ENCODE measurements around the gene CYP26A1. TPM values are rescaled to one million over a fixed set of nuclear protein-coding genes. Genes with fewer than 3 reads are reported as not detected.
A peak's percentile ranks its signal among the peaks of the same experiment; 100 is the strongest.

Gene CYP26A1
- total RNA-seq, 1 experiment from 2014 or later, result 190 TPM

DNA sequence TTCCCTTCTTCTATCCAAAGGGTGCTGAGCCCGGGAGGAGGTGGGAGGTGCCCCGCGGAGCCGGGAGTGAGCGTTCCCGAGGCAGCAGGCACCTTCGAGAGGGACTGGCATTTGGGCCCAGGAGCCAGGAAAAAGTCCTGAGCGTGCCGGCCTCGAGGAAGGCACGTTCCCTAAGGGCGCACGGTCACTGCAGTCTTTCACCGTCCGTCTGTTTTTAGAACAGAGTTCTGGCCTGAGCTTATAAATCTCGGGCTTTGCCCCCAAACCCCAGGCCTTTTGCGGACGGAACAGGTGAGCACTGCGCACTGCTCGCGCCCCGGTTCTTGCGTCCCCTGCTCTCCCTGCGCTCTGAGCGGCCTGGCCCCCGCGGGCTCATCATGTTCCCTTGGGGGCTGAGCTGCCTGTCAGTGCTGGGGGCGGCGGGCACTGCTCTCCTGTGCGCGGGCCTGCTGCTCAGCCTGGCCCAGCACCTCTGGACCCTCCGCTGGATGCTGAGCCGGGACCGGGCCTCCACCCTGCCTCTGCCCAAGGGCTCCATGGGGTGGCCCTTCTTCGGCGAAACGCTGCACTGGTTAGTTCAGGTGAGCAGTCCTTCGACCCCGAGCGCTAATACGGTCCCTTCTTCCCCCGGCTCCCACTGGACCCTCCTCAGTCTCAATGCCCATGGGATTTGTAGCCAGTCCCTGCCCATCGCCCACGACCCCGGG is 12.7 kb upstream of the CYP26A1 start:
- Histone ChIP-seq H3K27me3 (ENCODE audit: control insufficient read depth, insufficient read depth, low read length) (peaks cover 82% of the 10 kb centered on the region), H3K4me3 (ENCODE audit: insufficient read depth, low read depth, low read length) (peak overlapping the region; percentile 34; the same call in 1 of the 2 replicates), H3K36me3 (replicated peaks; ENCODE audit: control insufficient read depth, insufficient read depth, low read length) (no peaks in the 10 kb centered on the region)
- peak; percentile 57 for DNase-seq

DNA sequence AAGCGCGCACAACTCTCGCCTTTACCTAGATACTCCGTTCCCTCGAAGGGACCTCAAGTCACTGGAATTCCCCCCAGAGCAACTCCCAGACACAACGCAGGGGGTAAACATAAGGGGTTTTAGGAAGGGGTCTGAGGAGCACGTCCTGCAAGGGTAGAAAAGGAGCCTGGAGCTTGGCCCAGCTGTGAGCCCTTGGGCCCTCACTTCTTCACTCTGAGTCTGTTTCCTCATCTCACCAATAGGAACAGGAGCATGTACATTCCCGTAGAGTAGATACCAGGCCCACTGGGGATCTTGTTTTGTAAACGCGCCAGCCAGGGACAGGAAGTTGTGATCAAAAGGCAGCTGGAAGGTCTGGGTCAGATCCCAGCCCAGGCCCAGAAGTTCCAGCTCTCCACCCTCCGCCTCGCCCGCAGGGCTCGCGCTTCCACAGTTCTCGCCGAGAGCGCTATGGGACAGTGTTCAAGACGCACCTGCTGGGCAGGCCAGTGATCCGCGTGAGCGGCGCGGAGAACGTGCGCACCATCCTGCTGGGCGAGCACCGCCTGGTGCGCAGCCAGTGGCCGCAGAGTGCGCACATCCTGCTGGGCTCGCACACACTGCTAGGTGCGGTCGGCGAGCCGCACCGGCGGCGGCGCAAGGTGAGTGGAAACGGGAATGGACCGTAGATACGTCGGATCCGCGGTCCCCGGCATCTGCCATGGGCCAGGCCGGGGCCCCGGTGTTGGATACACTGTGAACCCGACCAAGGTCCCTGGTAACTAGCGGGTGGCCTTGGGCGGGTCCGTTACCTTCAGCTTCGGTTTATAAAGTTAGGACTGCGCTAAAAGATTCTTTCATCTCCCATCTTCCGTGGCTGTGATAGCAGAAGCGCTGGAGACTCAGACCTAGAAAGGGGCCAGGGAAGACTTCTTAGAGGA is 11.8 kb upstream of the CYP26A1 start:
- H3K4me3 ChIP-seq (ENCODE audit: insufficient read depth, low read depth, low read length), result peak overlapping the region; percentile 32
- peaks cover 90% of the 10 kb centered on the region for H3K27me3 ChIP-seq (ENCODE audit: control insufficient read depth, insufficient read depth, low read length)
- peak; percentile 55 for DNase-seq
- no peaks in the 10 kb centered on the region for H3K36me3 ChIP-seq (replicated peaks; ENCODE audit: control insufficient read depth, insufficient read depth, low read length)

DNA sequence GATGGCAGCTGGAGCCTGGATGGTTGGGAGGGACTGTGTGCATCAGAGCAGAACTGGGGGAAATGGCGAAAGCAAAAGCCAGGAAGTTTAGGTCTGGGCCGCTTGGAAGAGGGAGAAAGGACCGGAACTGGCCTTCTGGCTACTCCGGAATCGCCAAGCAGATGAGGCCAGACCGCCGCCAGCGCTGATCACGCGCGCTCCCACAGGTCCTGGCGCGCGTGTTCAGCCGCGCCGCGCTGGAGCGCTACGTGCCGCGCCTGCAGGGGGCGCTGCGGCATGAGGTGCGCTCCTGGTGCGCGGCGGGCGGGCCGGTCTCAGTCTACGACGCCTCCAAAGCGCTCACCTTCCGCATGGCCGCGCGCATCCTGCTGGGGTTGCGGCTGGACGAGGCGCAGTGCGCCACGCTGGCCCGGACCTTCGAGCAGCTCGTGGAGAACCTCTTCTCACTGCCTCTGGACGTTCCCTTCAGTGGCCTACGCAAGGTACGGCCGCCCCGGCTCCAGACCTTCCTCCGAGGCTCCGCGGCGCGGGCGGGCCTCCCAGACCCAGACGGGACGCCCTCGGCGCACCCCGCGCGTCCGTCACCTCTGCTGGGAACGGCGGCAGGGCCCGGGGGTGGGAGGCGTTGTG is 11.1 kb upstream of the CYP26A1 start:
- peak overlapping the region; percentile 32 for H3K4me3 ChIP-seq (ENCODE audit: insufficient read depth, low read depth, low read length)
- peaks cover 97% of the 10 kb centered on the region for H3K27me3 ChIP-seq (ENCODE audit: control insufficient read depth, insufficient read depth, low read length)
- DNase-seq, result peak; percentile 91
- no peaks in the 10 kb centered on the region for H3K36me3 ChIP-seq (replicated peaks; ENCODE audit: control insufficient read depth, insufficient read depth, low read length)

DNA sequence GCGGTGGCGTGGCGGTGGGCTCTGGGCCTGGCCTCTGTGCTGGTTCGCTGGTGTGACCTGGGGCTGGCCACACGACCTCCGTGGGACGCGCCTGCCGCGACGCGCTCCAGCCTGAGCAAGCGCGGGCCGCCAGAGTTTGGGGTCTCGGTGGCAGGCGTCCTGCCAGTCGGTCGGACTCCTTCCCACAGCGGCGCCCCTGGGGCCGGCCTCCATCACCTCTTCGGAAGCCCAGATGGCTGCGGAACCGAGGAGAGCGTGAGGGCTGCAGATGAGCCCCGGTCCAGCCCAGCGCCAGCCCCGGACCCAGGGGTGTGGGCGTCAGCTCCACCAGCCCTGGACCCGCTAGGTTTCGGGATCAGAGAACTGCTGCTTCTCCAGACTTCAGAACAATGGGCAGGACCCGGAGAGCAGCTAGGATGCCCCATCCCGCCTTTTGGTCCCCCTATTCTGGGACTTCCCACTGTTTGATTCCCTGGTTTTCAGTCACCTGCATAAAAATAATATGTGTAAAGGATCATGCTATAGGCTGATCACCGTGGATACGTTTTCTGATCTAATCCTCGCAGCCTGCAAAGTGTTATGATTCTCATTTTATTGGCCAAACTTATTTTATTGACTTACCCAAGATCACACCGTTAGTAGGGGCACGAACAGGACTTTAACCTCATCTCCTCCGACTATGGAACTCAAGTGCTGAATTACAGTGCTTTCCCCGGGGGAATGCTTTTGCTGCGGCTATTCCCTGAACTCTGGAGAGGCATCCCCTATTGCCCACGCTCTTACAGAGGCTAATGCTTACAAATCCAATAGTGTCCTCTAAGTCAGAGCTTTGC is 10.3 kb upstream of the CYP26A1 start:
- peak; percentile 61 for DNase-seq
- H3K27me3 ChIP-seq (ENCODE audit: control insufficient read depth, insufficient read depth, low read length), result peaks cover 100% of the 10 kb centered on the region
- peak overlapping the region; percentile 32 for H3K4me3 ChIP-seq (ENCODE audit: insufficient read depth, low read depth, low read length)
- H3K36me3 ChIP-seq (replicated peaks; ENCODE audit: control insufficient read depth, insufficient read depth, low read length), result no peaks in the 10 kb centered on the region

DNA sequence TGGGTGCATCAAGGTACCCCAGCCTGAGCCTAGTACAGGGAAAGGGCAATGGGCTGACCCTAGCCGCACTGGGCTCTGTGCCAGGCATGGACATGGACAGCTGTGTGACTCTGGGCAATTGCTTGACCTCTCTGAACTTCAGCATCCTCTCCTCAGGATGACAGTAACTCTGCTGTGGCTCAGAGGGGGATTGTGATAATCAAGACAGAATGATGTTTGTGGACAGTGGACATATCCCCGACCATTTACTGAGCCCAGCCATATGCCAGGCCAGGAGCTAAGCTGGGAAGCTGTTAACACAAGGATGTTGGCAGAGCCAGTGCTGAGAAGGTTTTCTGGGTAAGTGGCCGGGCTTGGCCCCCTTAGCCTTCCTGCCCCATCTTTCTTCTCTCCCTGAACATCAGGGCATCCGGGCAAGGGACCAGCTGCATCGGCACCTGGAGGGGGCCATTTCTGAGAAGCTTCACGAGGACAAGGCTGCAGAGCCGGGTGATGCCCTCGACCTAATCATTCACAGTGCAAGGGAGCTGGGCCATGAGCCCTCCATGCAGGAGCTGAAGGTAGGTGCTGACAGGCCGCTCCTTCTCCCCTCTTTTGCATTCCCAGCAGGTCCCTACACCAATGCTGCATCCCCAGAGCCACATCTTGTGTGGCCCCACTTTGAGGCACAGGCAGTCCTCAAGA is 9.6 kb upstream of the CYP26A1 start:
- Histone ChIP-seq H3K4me3 (ENCODE audit: insufficient read depth, low read depth, low read length) (no peak overlapping the region), H3K36me3 (replicated peaks; ENCODE audit: control insufficient read depth, insufficient read depth, low read length) (no peaks in the 10 kb centered on the region), H3K27me3 (ENCODE audit: control insufficient read depth, insufficient read depth, low read length) (peaks cover 100% of the 10 kb centered on the region)
- peak; percentile 26 for DNase-seq

DNA sequence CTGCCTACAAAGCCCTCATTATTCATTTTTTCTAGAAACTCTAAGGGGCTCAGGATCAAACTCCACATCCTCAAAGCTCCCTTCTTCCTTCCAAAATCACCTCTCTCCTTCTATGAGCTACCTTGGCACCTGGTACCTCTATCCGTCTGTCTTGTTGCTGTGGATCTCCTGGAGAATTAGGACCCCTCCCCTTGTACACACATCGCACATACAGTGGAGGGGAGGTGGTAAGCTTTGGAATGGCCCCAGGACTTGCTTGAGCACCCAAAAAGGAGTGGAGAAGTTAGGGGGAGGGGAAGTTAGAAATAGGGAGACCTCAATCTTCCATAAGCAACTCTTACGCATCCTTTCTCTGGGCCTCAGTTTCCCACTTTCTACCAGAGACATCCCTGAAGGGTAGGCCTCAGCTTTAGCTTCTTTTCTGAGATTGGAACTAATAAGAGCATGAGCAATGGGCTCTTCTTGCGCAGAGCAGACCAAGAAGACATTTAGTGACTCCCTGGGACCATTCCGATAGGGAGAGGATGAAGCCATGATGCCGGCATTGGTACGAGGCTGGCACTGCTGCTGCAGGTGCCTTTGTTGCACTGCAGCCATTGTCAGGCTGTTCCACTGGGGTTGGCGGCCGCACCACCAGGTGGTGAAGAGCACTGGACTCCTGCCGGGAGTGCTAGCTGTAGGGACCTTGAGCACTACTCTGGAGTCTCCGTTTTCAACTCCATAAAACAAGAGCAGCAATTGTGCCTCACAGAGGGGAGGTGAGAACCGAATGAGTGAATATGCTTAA is 8.6 kb upstream of the CYP26A1 start:
- H3K4me3 ChIP-seq (ENCODE audit: insufficient read depth, low read depth, low read length), result no peak overlapping the region
- peaks cover 100% of the 10 kb centered on the region for H3K27me3 ChIP-seq (ENCODE audit: control insufficient read depth, insufficient read depth, low read length)
- no peaks in the 10 kb centered on the region for H3K36me3 ChIP-seq (replicated peaks; ENCODE audit: control insufficient read depth, insufficient read depth, low read length)
- no peak for DNase-seq

DNA sequence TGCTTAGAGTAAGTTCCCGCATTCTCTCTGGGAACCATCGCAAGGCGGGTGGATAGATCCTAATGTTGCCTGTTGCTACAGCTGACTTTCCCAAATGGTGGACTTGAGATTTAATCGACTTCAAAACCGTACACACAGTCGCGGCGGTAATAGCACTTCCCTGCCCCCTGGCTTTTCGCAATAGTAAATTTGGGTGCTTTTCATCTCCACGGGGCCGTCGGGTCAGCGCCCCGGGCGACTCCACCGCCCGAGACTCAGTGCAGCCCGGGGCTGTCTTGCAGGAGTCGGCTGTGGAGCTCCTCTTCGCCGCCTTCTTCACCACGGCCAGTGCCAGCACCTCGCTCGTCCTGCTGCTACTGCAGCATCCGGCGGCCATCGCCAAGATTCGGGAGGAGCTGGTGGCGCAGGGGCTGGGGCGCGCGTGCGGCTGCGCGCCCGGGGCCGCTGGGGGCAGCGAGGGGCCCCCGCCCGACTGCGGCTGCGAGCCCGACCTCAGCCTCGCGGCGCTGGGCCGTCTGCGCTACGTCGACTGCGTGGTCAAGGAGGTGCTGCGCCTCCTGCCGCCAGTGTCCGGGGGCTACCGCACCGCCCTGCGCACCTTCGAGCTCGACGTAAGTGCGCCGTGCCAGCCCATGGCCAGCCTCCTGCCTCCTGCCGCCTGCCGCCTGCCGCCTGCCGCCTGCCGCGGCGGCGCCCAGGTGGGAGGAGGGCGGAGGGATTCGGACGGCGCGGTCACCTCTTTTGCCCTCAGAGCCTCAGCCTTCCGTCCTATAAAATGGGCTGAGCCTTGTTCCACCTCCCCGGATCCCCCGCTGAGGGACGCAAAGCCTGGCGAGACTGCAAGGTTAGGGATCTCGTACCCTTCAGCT is 7.8 kb upstream of the CYP26A1 start:
- peak; percentile 89 for DNase-seq
- Histone ChIP-seq H3K36me3 (replicated peaks; ENCODE audit: control insufficient read depth, insufficient read depth, low read length) (no peaks in the 10 kb centered on the region), H3K27me3 (ENCODE audit: control insufficient read depth, insufficient read depth, low read length) (peaks cover 100% of the 10 kb centered on the region), H3K4me3 (ENCODE audit: insufficient read depth, low read depth, low read length) (peak overlapping the region; percentile 26)

DNA sequence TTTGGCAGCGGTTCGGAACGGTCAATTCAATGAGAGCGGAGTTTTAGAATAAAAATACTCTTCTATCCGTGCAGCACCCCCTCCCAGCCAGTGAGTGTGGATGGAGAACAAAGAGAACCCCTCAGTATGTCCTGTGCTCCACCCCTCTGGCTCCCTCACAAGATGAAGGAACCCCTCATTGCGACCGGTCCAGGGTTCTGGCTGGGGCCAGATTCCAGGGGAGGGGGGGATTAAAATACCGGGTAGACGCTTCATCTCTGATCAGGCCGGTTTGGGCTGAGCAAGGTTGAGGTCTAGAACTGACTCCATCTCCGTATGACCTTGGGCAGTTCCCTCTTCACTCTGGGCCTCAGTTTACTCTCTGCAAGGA is 7.2 kb upstream of the CYP26A1 start:
- Histone ChIP-seq H3K4me3 (ENCODE audit: insufficient read depth, low read depth, low read length) (no peak overlapping the region), H3K36me3 (replicated peaks; ENCODE audit: control insufficient read depth, insufficient read depth, low read length) (no peaks in the 10 kb centered on the region), H3K27me3 (ENCODE audit: control insufficient read depth, insufficient read depth, low read length) (peaks cover 100% of the 10 kb centered on the region)
- peak; percentile 55 for DNase-seq

DNA sequence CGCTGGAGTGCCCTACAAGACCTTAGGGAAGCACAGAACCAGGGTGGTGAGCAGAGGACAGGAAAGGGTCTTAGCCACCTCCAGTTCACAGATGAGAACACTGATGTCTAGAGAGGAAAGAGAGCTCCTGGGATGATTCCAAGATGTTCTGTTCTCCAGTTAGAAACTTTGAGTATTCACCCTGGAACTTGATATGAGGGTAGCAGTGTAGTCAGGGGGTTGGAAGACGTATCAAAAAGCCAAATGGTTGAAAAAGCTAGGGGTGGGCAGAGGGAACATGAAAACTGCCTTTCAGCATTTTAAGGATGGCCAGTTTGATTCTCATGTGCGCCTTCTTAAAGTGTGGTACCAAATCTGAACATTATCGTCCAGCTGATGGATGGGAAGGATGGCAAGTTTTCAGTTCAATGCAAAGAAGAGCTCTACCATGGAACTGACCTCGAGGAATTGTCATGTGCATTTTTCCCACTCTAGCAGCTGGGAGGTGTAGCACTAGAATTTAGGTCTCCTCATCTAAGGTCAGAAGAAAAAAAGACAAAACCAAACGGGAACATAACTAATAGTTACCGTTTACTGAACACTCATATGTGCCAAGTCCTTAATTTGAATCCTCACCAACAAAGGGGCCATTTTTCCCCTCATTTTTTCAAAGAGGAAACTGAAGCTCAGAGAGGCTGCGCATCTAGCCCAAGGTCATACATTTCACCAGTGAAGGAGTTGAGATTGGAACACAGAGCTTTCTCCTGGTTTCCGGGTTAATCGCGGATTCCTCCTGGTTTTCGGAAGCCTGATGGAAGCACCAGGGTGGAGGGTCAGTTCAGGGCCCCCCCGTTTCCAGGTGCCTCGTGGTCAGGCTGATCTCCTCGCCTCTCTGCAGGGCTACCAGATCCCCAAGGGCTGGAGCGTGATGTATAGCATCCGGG is 6.0 kb upstream of the CYP26A1 start:
- H3K27me3 ChIP-seq (ENCODE audit: control insufficient read depth, insufficient read depth, low read length), result peaks cover 100% of the 10 kb centered on the region
- peak overlapping the region; percentile 27 for H3K4me3 ChIP-seq (ENCODE audit: insufficient read depth, low read depth, low read length)
- DNase-seq, result peak; percentile 20
- no peaks in the 10 kb centered on the region for H3K36me3 ChIP-seq (replicated peaks; ENCODE audit: control insufficient read depth, insufficient read depth, low read length)

DNA sequence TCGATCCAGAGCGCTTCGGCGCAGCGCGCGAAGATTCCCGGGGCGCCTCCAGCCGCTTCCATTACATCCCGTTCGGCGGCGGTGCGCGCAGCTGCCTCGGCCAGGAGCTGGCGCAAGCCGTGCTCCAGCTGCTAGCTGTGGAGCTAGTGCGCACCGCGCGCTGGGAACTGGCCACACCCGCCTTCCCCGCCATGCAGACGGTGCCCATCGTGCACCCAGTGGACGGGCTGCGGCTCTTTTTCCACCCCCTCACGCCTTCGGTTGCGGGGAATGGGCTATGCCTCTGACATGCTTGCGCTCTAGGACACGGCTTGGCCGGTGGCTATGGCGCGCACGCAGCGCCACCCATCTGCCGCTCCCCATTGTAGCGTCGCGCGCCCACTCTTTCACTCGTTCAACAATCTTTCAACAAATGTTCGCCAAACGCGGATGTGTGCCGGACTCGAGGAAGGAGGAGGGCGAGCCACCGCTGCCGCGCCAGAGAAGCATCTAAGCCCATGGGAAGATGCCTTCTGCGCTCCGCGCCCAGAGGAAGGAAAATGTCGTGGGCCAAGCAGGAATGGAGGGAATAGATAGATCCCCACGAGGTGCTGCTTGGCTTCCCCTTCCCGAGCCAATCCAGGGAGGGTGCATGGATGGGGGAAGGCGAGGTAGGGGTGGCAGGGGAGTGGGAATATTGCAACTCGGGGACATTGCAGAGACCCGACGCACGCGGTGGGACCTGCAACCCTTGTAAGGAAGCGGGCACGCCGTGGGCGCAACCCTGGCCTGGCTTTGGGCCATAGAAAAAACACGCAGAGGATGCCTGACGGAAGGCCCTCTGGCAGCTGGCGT is 5.1 kb upstream of the CYP26A1 start:
- Histone ChIP-seq H3K27me3 (ENCODE audit: control insufficient read depth, insufficient read depth, low read length) (peaks cover 100% of the 10 kb centered on the region), H3K36me3 (replicated peaks; ENCODE audit: control insufficient read depth, insufficient read depth, low read length) (no peaks in the 10 kb centered on the region), H3K4me3 (ENCODE audit: insufficient read depth, low read depth, low read length) (peak overlapping the region; percentile 27)
- DNase-seq, result peak; percentile 89

DNA sequence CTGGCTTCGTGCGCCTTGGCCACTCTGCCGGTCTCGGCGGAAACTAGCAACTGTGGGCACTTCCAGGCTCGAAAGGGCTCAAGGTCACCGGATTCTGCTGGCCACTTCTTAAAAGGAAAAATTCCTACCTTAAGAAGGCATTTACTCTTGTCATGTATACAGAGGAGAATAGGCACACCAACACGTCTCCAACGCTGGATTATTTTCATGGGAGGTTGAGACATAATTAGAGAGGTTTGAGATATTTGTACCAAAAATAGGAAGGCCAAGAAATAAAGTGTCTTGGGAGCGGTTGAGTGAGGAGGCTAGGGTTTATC is 4.5 kb upstream of the CYP26A1 start:
- DNase-seq, result no peak
- Histone ChIP-seq H3K4me3 (ENCODE audit: insufficient read depth, low read depth, low read length) (no peak overlapping the region), H3K36me3 (replicated peaks; ENCODE audit: control insufficient read depth, insufficient read depth, low read length) (no peaks in the 10 kb centered on the region), H3K27me3 (ENCODE audit: control insufficient read depth, insufficient read depth, low read length) (peaks cover 100% of the 10 kb centered on the region)
